ENCODE results near the gene CDKN2AIP.
"Not testable (repeated sequence)": the region's sequence is repeated elsewhere in the genome, so short reads cannot be mapped to it uniquely, and the experiment has no call there.

The CDKN2AIP gene

DNA sequence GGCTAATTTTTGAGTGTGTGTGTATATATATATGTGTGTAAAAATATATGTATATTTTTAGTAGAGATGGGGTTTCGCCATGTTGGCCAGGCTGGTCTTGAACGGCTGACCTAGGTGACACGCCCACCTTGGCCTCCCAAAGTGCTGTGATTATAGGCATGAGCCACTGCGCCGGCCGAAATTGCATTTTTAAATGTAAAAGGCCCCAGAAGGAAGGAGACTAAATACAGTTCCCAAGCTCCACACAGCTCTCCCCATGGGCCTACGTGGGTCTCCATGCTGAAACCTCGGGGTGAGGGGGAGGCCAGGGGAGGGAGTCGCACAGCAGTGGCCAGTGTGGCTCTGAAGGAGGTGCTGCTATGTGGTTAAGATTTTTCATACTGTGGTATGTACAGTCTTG lies 12.8 kb upstream of the CDKN2AIP start:
- TF ChIP-seq CTCF (IDR thresholded peaks at IDR 0.05; ENCODE audit: low read depth, low read length) = no peak
- Histone ChIP-seq H3K9me3 (no peaks in the 10 kb centered on the region), H3K36me3 (no peaks in the 10 kb centered on the region), H3K4me1 (no peaks in the 10 kb centered on the region), H3K27me3 (no peaks in the 10 kb centered on the region), H3K4me3 (ENCODE audit: low read depth, low read length) (no peak overlapping the region)
- no peak for DNase-seq

DNA sequence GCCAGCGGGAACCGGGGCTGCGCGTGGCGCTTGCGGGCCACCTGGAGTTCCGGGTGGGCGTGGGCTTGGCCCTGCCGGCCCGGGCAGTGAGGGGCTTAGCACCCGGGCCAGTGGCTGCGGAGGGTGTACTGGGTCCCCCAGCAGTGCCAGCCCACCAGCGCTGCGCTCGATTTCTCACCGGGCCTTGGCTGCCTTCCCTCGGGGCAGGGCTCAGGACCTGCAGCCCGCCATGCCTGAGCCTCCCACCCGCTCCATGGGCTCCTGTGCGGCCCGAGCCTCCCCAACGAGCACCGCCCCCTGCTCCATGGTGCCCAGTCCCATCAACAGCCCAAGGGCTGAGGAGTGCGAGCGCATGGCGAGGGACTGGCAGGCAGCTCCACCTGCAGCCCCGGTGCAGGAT lies 11.3 kb upstream of the CDKN2AIP start:
- H3K9me3 ChIP-seq; H3K36me3 ChIP-seq; H3K27me3 ChIP-seq; H3K4me3 ChIP-seq (ENCODE audit: low read depth, low read length); DNase-seq; H3K4me1 ChIP-seq: not testable (repeated sequence)

DNA sequence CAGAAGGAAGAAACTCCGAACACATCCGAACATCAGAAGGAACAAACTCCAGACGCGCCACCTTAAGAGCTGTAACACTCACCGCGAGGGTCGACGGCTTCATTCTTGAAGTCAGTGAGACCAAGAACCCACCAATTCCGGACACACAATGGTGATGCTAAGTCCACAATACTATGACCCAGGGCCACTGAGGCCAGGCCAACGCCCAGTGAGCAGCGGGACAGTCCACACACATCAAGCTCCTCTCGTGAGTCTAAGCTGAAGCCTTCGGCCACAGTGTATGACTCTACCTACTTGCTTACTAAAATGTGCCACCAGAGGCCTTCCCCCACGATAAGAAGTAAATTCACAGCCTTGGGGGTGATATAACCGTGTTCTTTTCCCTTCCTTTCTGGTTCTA lies 10.2 kb upstream of the CDKN2AIP start:
- Histone ChIP-seq H3K4me3 (ENCODE audit: low read depth, low read length) (no peak overlapping the region), H3K4me1 (no peaks in the 10 kb centered on the region), H3K27me3 (no peaks in the 10 kb centered on the region), H3K36me3 (no peaks in the 10 kb centered on the region), H3K9me3 (no peaks in the 10 kb centered on the region)
- no peak for TF ChIP-seq CTCF (IDR thresholded peaks at IDR 0.05; ENCODE audit: low read depth, low read length)
- DNase-seq = no peak

GRCh38 chr4:183434666-183435190 lies 9.7 kb upstream of the CDKN2AIP start:
- no peaks in the 10 kb centered on the region for H3K4me1 ChIP-seq
- TF ChIP-seq CTCF (IDR thresholded peaks at IDR 0.05; ENCODE audit: low read depth, low read length) = no peak
- H3K27me3 ChIP-seq = no peaks in the 10 kb centered on the region
- H3K36me3 ChIP-seq = no peaks in the 10 kb centered on the region
- DNase-seq = no peak
- H3K4me3 ChIP-seq (ENCODE audit: low read depth, low read length) = no peak overlapping the region
- no peaks in the 10 kb centered on the region for H3K9me3 ChIP-seq

DNA sequence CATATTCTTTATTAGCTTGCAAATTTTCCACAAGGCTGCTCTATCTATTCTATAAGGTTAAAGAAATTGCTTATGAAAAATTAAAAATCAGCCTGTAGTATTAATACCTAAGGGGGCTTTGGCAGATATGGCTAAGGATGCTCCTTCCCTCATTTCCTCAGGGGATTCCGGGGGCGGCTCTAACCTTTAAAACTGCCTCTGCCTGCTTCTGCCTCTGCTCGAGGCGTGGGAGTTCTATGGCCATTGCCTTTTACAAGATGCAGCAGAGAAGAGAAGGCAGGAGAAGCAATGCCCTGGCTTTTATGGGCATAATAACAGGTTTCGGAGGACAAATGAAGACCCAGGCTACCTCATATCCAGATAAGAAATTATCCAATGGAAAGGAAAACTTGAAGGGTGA lies 8.6 kb upstream of the CDKN2AIP start:
- Histone ChIP-seq H3K9me3 (no peaks in the 10 kb centered on the region), H3K4me1 (no peaks in the 10 kb centered on the region), H3K36me3 (no peaks in the 10 kb centered on the region), H3K27me3 (no peaks in the 10 kb centered on the region), H3K4me3 (ENCODE audit: low read depth, low read length) (no peak overlapping the region)
- no peak for DNase-seq
- no peak for TF ChIP-seq CTCF (IDR thresholded peaks at IDR 0.05; ENCODE audit: low read depth, low read length)

DNA sequence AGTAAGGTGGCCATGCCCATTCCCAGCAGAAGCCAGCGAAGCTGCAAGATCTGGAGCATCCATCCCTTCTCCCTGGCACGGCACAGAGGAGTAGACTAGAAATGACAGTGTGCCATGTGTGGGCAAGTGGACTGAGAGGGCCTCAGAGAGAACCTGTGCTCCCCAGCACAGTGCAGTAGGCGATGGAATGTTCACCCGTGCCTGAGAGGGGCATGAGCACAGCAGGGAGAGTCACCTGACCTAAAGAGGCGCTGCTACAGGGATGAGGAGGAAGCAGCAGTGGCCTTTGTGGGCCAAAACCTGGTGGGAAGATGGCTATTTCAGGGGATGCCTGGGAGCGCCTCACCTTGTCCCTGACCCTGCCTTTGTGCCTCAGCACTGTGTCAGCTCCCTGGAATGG lies 8.0 kb upstream of the CDKN2AIP start:
- H3K4me3 ChIP-seq (ENCODE audit: low read depth, low read length) = no peak overlapping the region
- no peak for TF ChIP-seq CTCF (IDR thresholded peaks at IDR 0.05; ENCODE audit: low read depth, low read length)
- H3K9me3 ChIP-seq = no peaks in the 10 kb centered on the region
- no peaks in the 10 kb centered on the region for H3K27me3 ChIP-seq
- DNase-seq = no peak
- no peaks in the 10 kb centered on the region for H3K36me3 ChIP-seq
- no peaks in the 10 kb centered on the region for H3K4me1 ChIP-seq

DNA sequence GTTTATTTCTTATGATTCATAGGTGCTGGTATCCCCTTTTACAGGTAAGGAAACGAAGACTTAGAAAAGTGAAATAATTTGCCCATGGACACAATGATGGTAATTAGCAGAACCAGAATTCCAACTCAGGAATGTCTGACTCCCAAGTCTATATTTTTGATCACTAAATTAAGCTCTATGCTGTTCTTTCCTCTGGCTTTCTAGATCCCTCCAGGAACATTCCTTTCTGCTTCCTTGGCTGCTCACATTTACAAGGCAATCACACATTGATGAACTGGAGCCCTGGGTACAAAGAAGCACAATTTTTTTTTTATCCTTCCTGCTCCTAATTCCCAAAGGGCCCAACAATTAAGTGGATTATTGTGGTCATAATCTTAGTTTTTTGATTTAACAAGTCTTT lies 7.0 kb upstream of the CDKN2AIP start:
- no peaks in the 10 kb centered on the region for H3K9me3 ChIP-seq
- no peak for DNase-seq
- no peaks in the 10 kb centered on the region for H3K4me1 ChIP-seq
- no peaks in the 10 kb centered on the region for H3K27me3 ChIP-seq
- H3K4me3 ChIP-seq (ENCODE audit: low read depth, low read length) = no peak overlapping the region
- H3K36me3 ChIP-seq = no peaks in the 10 kb centered on the region
- TF ChIP-seq CTCF (IDR thresholded peaks at IDR 0.05; ENCODE audit: low read depth, low read length) = no peak

Data from BE2C (cell line).